Suprapubic skin (tissue), 4 donors: Measurements from ENCODE around the gene CDK8. TPM values are rescaled to one million over a fixed set of nuclear protein-coding genes. Genes with fewer than 3 reads are reported as not detected.

Source experiments
- DNase-seq, 2 donors: peaks; one replicate each; pipeline ENCODE4 v3.0.0-alpha.2; 2019; ENCODE audit warnings: low spot score in 2 of 2
- H3K27ac ChIP-seq: fragments of 200-600 bp; sonication (generic); one replicate; pipeline ENCODE4 v1.5.1; 2019
- H3K27me3 ChIP-seq: fragments of 200-600 bp; sonication (generic); one replicate; pipeline ENCODE4 v1.5.1; 2019
- H3K36me3 ChIP-seq: fragments of 200-600 bp; sonication (generic); one replicate; pipeline ENCODE4 v1.5.1; 2019
- H3K4me1 ChIP-seq: fragments of 200-600 bp; sonication (generic); one replicate; pipeline ENCODE4 v1.5.1; 2019
- H3K4me3 ChIP-seq: fragments of 200-600 bp; sonication (generic); one replicate; pipeline ENCODE4 v1.5.1; 2019; ENCODE audit warnings: mild to moderate bottlenecking
- H3K9me3 ChIP-seq: fragments of 200-600 bp; sonication (generic); one replicate; pipeline ENCODE4 v1.5.1; 2019
- CTCF ChIP-seq, 2 donors: fragments of 200-600 bp in 1 of 2; fragments of 450-650 bp in 1 of 2; sonication (generic) in 1 of 2; IDR thresholded peaks; one replicate each; pipeline ENCODE4 v1.5.1; 2016 to 2019; ENCODE audit warnings: antibody characterized with exemption in 2 of 2, mild to moderate bottlenecking in 1 of 2, moderate library complexity in 1 of 2
- EP300 ChIP-seq: sonication (generic); formaldehyde crosslinking; IDR thresholded peaks from one replicate; pipeline ENCODE4 v1.6.1; 2017; ENCODE audit warnings: antibody characterized with exemption
- POLR2A ChIP-seq, 2 donors: fragments of 450-650 bp; IDR thresholded peaks; one replicate each; pipeline ENCODE4 v1.6.1; 2017; ENCODE audit warnings: antibody characterized with exemption in 2 of 2, mild to moderate bottlenecking in 2 of 2, moderate library complexity in 2 of 2
- POLR2AphosphoS5 ChIP-seq, 3 donors: sonication (generic); formaldehyde crosslinking; IDR thresholded peaks; one replicate each; pipeline ENCODE4 v1.6.1; 2017; ENCODE audit warnings: antibody characterized with exemption in 3 of 3
- WGBS: methylation state at CpG from one replicate; pipeline ENCODE4 v1.1.5; 2018; 5-methylcytosine and 5-hydroxymethylcytosine counted together
- total RNA-seq, 4 donors: library from RNA; depleted of rRNA; stranded (reverse); fragments of >200 nt; gene quantifications; one replicate each; pipeline ENCODE4 v1.1.0, GENCODE V29; 2016

The CDK8 gene
- total RNA-seq, 4 donors from 2014 or later, result 9.8 to 13.3 (median 12.5) TPM

GRCh38 chr13:26390203-26390602 is 136.3 kb downstream of the CDK8 start:
- TF ChIP-seq POLR2AphosphoS5 (IDR thresholded peaks at IDR 0.05) (no peak), POLR2A (IDR thresholded peaks at IDR 0.05) (no peak)
- H3K36me3 ChIP-seq, result peaks cover 24% of the 10 kb centered on the region
- 89% methylated on average over 3 of the region's 3 CpGs for WGBS
- no peak overlapping the region for H3K4me3 ChIP-seq
- H3K4me1 ChIP-seq, result no peaks in the 10 kb centered on the region
- no peaks in the 10 kb centered on the region for H3K9me3 ChIP-seq
- no peak overlapping the region for H3K27ac ChIP-seq
- DNase-seq, result no peak
- H3K27me3 ChIP-seq, result no peaks in the 10 kb centered on the region

- 89% methylated on average over 1 of the region's 1 CpG for WGBS
- no peaks in the 10 kb centered on the region for H3K4me1 ChIP-seq
These were observed 146.6 kb downstream of the CDK8 start for GRCh38 chr13:26400545-26400944.

GRCh38 chr13:26401069-26401468 is 147.1 kb downstream of the CDK8 start:
- 96% methylated on average over 6 of the region's 6 CpGs for WGBS
- DNase-seq, result no peak
- no peak overlapping the region for H3K4me3 ChIP-seq

More at GRCh38 chr13:26400545-26400944, 146.6 kb downstream of the CDK8 start:
- DNase-seq, result no peak
- H3K9me3 ChIP-seq, result no peaks in the 10 kb centered on the region
- no peaks in the 10 kb centered on the region for H3K27me3 ChIP-seq
- H3K36me3 ChIP-seq, result peaks cover 35% of the 10 kb centered on the region
- H3K4me3 ChIP-seq, result no peak overlapping the region
- TF ChIP-seq EP300, result no peak
- TF ChIP-seq CTCF (IDR thresholded peaks at IDR 0.05), result no peak
- no peak for TF ChIP-seq POLR2AphosphoS5 (IDR thresholded peaks at IDR 0.05)
- TF ChIP-seq POLR2A (IDR thresholded peaks at IDR 0.05), result no peak
- H3K27ac ChIP-seq, result no peak overlapping the region

GRCh38 chr13:26401578-26402021 is 147.7 kb downstream of the CDK8 start:
- TF ChIP-seq EP300, result no peak
- no peak for TF ChIP-seq POLR2A (IDR thresholded peaks at IDR 0.05)
- TF ChIP-seq POLR2AphosphoS5 (IDR thresholded peaks at IDR 0.05), result no peak
- TF ChIP-seq CTCF (IDR thresholded peaks at IDR 0.05), result no peak
- H3K36me3 ChIP-seq, result peaks cover 45% of the 10 kb centered on the region
- H3K27me3 ChIP-seq, result no peaks in the 10 kb centered on the region
- H3K4me3 ChIP-seq, result no peak overlapping the region
- 84% methylated on average over 3 of the region's 3 CpGs for WGBS
- no peaks in the 10 kb centered on the region for H3K4me1 ChIP-seq
- no peak overlapping the region for H3K27ac ChIP-seq
- DNase-seq, result no peak
- no peaks in the 10 kb centered on the region for H3K9me3 ChIP-seq

More at GRCh38 chr13:26401069-26401468, 147.1 kb downstream of the CDK8 start:
- Histone ChIP-seq H3K9me3 (no peaks in the 10 kb centered on the region), H3K36me3 (peaks cover 40% of the 10 kb centered on the region), H3K27me3 (no peaks in the 10 kb centered on the region), H3K4me1 (no peaks in the 10 kb centered on the region), H3K27ac (no peak overlapping the region)
- TF ChIP-seq POLR2A (IDR thresholded peaks at IDR 0.05), result no peak
- TF ChIP-seq EP300, result no peak
- no peak for TF ChIP-seq CTCF (IDR thresholded peaks at IDR 0.05)
- no peak for TF ChIP-seq POLR2AphosphoS5 (IDR thresholded peaks at IDR 0.05)

GRCh38 chr13:26406791-26407190 is 152.9 kb downstream of the CDK8 start:
- Histone ChIP-seq H3K4me1 (no peaks in the 10 kb centered on the region), H3K27me3 (no peaks in the 10 kb centered on the region), H3K9me3 (no peaks in the 10 kb centered on the region), H3K4me3 (no peak overlapping the region), H3K36me3 (peaks cover 31% of the 10 kb centered on the region), H3K27ac (no peak overlapping the region)
- 84% methylated on average over 6 of the region's 6 CpGs for WGBS
- TF ChIP-seq POLR2A (IDR thresholded peaks at IDR 0.05), result no peak
- no peak for TF ChIP-seq EP300
- TF ChIP-seq POLR2AphosphoS5 (IDR thresholded peaks at IDR 0.05), result no peak
- no peak for TF ChIP-seq CTCF (IDR thresholded peaks at IDR 0.05)
- no peak for DNase-seq

GRCh38 chr13:26411206-26411605 is 157.3 kb downstream of the CDK8 start:
- TF ChIP-seq EP300 (no peak), CTCF (IDR thresholded peaks at IDR 0.05) (no peak), POLR2AphosphoS5 (IDR thresholded peaks at IDR 0.05) (no peak), POLR2A (IDR thresholded peaks at IDR 0.05) (no peak)
- H3K4me1 ChIP-seq, result no peaks in the 10 kb centered on the region
- H3K9me3 ChIP-seq, result no peaks in the 10 kb centered on the region
- H3K27me3 ChIP-seq, result no peaks in the 10 kb centered on the region
- no peak overlapping the region for H3K27ac ChIP-seq
- peaks cover 6% of the 10 kb centered on the region for H3K36me3 ChIP-seq
- 52% methylated on average over 3 of the region's 3 CpGs for WGBS
- H3K4me3 ChIP-seq, result no peak overlapping the region
- no peak for DNase-seq
